ENCODE data around the gene CACNA1D.

DNA sequence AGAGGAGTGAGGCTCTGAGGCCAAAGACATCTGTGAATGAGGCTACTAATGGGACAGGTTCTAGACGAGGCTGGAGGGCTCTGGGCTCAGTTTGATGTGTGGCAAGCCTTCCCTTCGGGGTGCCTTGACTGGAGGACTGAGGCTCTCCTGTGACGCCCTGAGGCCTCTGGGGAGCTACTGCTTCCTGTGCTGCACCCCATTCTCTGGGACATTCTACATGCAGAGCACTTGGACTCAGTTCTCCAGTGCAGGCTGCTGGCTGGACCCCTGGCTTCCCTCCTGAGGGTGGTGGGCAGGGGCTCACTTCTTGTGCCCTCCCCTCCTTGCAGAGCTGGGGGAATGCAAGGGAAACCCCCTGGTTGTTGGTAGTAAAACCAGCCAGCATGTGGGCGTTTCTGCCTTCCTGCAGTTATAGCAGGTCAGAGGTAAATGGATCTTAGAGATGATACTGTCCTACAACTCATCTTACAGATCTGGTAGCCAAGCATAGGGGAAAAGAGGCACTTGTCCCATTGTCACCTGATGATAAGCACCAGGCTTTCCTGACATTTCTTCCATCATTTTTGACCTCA, 218.5 kb downstream of the CACNA1D start:
- TF ChIP-seq, protein P1, sequence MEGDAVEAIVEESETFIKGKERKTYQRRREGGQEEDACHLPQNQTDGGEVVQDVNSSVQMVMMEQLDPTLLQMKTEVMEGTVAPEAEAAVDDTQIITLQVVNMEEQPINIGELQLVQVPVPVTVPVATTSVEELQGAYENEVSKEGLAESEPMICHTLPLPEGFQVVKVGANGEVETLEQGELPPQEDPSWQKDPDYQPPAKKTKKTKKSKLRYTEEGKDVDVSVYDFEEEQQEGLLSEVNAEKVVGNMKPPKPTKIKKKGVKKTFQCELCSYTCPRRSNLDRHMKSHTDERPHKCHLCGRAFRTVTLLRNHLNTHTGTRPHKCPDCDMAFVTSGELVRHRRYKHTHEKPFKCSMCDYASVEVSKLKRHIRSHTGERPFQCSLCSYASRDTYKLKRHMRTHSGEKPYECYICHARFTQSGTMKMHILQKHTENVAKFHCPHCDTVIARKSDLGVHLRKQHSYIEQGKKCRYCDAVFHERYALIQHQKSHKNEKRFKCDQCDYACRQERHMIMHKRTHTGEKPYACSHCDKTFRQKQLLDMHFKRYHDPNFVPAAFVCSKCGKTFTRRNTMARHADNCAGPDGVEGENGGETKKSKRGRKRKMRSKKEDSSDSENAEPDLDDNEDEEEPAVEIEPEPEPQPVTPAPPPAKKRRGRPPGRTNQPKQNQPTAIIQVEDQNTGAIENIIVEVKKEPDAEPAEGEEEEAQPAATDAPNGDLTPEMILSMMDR (IDR thresholded peaks at IDR 0.05) = no peak
- no peak for TF ChIP-seq POLR2AphosphoS5 (IDR thresholded peaks at IDR 0.05)
- no peak for TF ChIP-seq POLR2A (IDR thresholded peaks at IDR 0.05)
